Activated CD4-positive, CD25-positive, alpha-beta regulatory T cell treated with anti-CD3 and anti-CD28 coated beads, Interleukin-2, amount 50 U/mL, for 72 hours (primary cell): Measurements from ENCODE around the gene TKT.

ENCODE experiments used
- DNase-seq: peaks from one replicate; pipeline ENCODE4 v3.0.0; 2021

The TKT gene

GRCh38 chr3:53238886-53239285, 16.9 kb downstream of the TKT start:
- no peak for DNase-seq

- DNase-seq, result no peak
Observed at GRCh38 chr3:53238051-53238850, 17.6 kb downstream of the TKT start.

- DNase-seq, result no peak
Observed at GRCh38 chr3:53236112-53236841, 19.5 kb downstream of the TKT start.

GRCh38 chr3:53235545-53235944, 20.3 kb downstream of the TKT start:
- no peak for DNase-seq

GRCh38 chr3:53234841-53235232, 21.0 kb downstream of the TKT start:
- no peak for DNase-seq

GRCh38 chr3:53234130-53234840, 21.5 kb downstream of the TKT start:
- no peak for DNase-seq

GRCh38 chr3:53232641-53233377, 23.0 kb downstream of the TKT start:
- no peak for DNase-seq

GRCh38 chr3:53231532-53232511, 24.0 kb downstream of the TKT start:
- DNase-seq, result no peak

GRCh38 chr3:53230789-53231188, 25.0 kb downstream of the TKT start:
- DNase-seq, result no peak

GRCh38 chr3:53230041-53230621, 25.7 kb downstream of the TKT start:
- DNase-seq, result no peak

GRCh38 chr3:53229606-53230005, 26.2 kb downstream of the TKT start:
- no peak for DNase-seq

GRCh38 chr3:53229171-53229570, 26.7 kb downstream of the TKT start:
- DNase-seq, result no peak

- DNase-seq, result no peak
Observed at GRCh38 chr3:53227993-53228885, 27.6 kb downstream of the TKT start.

- DNase-seq, result no peak
Observed at GRCh38 chr3:53226841-53227407, 28.9 kb downstream of the TKT start.

GRCh38 chr3:53226142-53226840, 29.5 kb downstream of the TKT start:
- DNase-seq, result no peak

GRCh38 chr3:53225651-53226050, 30.2 kb downstream of the TKT start:
- DNase-seq, result no peak

- no peak for DNase-seq
Observed at GRCh38 chr3:53225181-53225580, 30.6 kb downstream of the TKT start.

- DNase-seq, result no peak
Observed at GRCh38 chr3:53224536-53224935, 31.3 kb downstream of the TKT start.

- no peak for DNase-seq
Observed at GRCh38 chr3:53224026-53224425, 31.8 kb downstream of the TKT start.
